Mammary epithelial cell (primary cell): ENCODE measurements around the gene PIGS.

Experiments used
- CTCF ChIP-seq, 2 donors: IDR thresholded peaks in 1 of 2; conservative IDR thresholded peaks in 1 of 2; 2 replicates each; pipeline ENCODE4 v1.5.1; 2011 to 2012; ENCODE audit warnings: inconsistent platforms in 2 of 2, low read length in 2 of 2, mild to moderate bottlenecking in 2 of 2, control low read depth in 1 of 2, low read depth in 1 of 2; ENCODE audit not compliant: insufficient read depth in 1 of 2; ENCODE audit errors: extremely low read depth in 1 of 2
- EZH2 ChIP-seq: IDR thresholded peaks from 2 replicates; pipeline ENCODE4 v1.6.1; 2012; ENCODE audit warnings: low read length, inconsistent platforms, borderline replicate concordance

DNA sequence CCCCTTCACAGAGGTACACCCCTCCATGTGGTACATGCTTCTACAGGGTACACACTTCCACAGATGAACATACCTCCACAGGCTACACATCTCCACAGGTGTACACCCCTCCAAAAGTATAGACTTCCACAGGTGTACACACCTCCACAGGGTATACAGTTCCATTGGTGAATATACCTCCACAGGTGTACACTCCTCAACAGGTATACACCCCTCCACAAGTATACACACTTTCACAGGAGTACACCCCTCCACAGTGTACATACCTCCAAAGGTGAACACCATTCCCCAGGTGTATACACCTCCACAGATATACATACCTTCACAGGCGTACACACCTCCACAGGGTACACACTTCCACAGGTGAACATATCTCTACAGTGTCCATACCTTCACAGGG, 55.8 kb downstream of the PIGS start:
- TF ChIP-seq CTCF (conservative IDR thresholded peaks at IDR 0.05 in 1 of 2, IDR thresholded peaks at IDR 0.05 in 1 of 2; ENCODE audit: extremely low read depth in 1 of 2, insufficient read depth in 1 of 2, low read depth in 1 of 2, low read length in 2 of 2) (no peak), EZH2 (no peak)
